Heart right ventricle (tissue), 16 donors: ENCODE data around the gene SORCS3. TPM values are rescaled to one million over a fixed set of nuclear protein-coding genes. Genes with fewer than 3 reads are reported as not detected.

ENCODE experiments used
- ATAC-seq, 8 donors: fragments of 200-7000 bp; cut with Tn5 transposase; one replicate each; pipeline ENCODE4 v1.9.1; 2020; ENCODE audit warnings: mild to moderate bottlenecking in 8 of 8, moderate library complexity in 8 of 8, moderate number of reproducible peaks in 1 of 8
- DNase-seq, 2 donors: peaks; one replicate each; pipeline ENCODE4 v3.0.0-alpha.2; 2020
- H3K27ac ChIP-seq, 10 donors: fragments of 200-600 bp; sonication (generic) in 2 of 10; one replicate each; pipeline versions ENCODE4 v1.5.0 to v1.8.0; 2020 to 2022; ENCODE audit warnings: mild to moderate bottlenecking in 3 of 10
- H3K27me3 ChIP-seq, 7 donors: fragments of 200-600 bp; one replicate each; pipeline ENCODE4 v1.8.0; 2021 to 2022; ENCODE audit warnings: mild to moderate bottlenecking in 2 of 7
- H3K36me3 ChIP-seq, 9 donors: fragments of 200-600 bp; sonication (generic) in 1 of 9; one replicate each; pipeline versions ENCODE4 v1.5.0 to v1.8.0; 2020 to 2022; ENCODE audit warnings: mild to moderate bottlenecking in 2 of 9
- H3K4me1 ChIP-seq, 9 donors: fragments of 200-600 bp; sonication (generic) in 1 of 9; one replicate each; pipeline versions ENCODE4 v1.5.0 to v1.8.0; 2020 to 2022; ENCODE audit warnings: mild to moderate bottlenecking in 4 of 9
- H3K4me3 ChIP-seq, 10 donors: fragments of 200-600 bp; sonication (generic) in 2 of 10; one replicate each; pipeline versions ENCODE4 v1.5.0 to v1.8.0; 2020 to 2022; ENCODE audit warnings: mild to moderate bottlenecking in 7 of 10, moderate library complexity in 2 of 10
- H3K9me3 ChIP-seq, 11 donors: fragments of 200-600 bp in 10 of 11; sonication (generic) in 2 of 11; one replicate each; pipeline versions ENCODE4 v1.5.0 to v1.8.0; 2013 to 2022; ENCODE audit warnings: mild to moderate bottlenecking in 2 of 11, control low read depth in 1 of 11, moderate library complexity in 1 of 11
- WGBS, 2 donors: extraction: QIAGEN DNeasy Blood & Tissue Kit; methylation state at CpG; one replicate each; pipeline ENCODE4 v1.1.7; 2013; ENCODE audit warnings: inconsistent platforms in 1 of 2; 5-methylcytosine and 5-hydroxymethylcytosine counted together
- intact Hi-C, 10 donors: fragments of 100-400 bp; cut with DNase I; formaldehyde crosslinking; loops; one replicate each; pipeline versions ENCODE4 v1.11.1 to v1.14.2; 2022
- polyA plus RNA-seq, 2 donors: library from polyadenylated mRNA; stranded (reverse); fragments of 200-250 nt; gene quantifications; one replicate each; pipeline ENCODE4 v1.2.3, GENCODE V29; 2013
- total RNA-seq, 10 donors: library from RNA; stranded (reverse); fragmentation: NEBNext Ultra II Directional in 3 of 10; extraction: Animal tissue kit (Norgen Biotek cat#: 25700) in 3 of 10; gene quantifications; one replicate each; pipeline versions ENCODE4 v1.2.1 to v1.2.4, GENCODE V29; 2021 to 2023
- TF ChIP-seq, protein P1 (sequence below), 9 donors: fragments of 200-600 bp; sonication (generic) in 2 of 9; IDR thresholded peaks; one replicate each; pipeline versions ENCODE4 v1.5.0 to v1.8.0; 2021 to 2022; ENCODE audit warnings: antibody characterized with exemption in 9 of 9, mild to moderate bottlenecking in 5 of 9, moderate library complexity in 1 of 9
- donor health status: Arrhythmogenic right ventricular cardiomyopathy.
- donor health status: ischemic (EF 13 %, LVEDD 7.1; RV severe dilation, severe dysfunction).
- donor health status: healthy with polysubstance abuse.
- donor health status: DM: no; HTN: yes; CAD: no.
- donor health status: DM: no; HTN: no; CAD: no.
- donor health status: ischemic (EF 25% LVEDD 6.9; RV normal size, moderate dysfunction).
- donor health status: ischemic (EF 25% LVEDD 5.7; RV mildly dilated, moderate dysfunction).
- donor health status: healthy.
- donor health status: DM: yes; HTN: yes; CAD: no.
- donor health status: Ischemic cardiomyopathy.
- donor health status: ischemic (EF 35%, LVEDD 5.7; RV mildly dilated, moderate dysfunction).
- donor health status: nonischemic (EF 11% LVEDD 7.7; RV severe dilation, severe dysfunction).
- donor health status: DM: yes; HTN: yes; CAD: no.
- donor health status: PGD.
- donor health status: ischemic (EF 29% LVEDD 5.4; RV normal size, mild dysfunction).
- donor health status: nonischemic (EF 23%, LVEDD 6.1; RV moderate dilation, normal function).

The SORCS3 gene
- total and polyA plus RNA-seq, 12 donors = 0.01 to 0.09 (median 0.05) TPM; not detected in 4

DNA sequence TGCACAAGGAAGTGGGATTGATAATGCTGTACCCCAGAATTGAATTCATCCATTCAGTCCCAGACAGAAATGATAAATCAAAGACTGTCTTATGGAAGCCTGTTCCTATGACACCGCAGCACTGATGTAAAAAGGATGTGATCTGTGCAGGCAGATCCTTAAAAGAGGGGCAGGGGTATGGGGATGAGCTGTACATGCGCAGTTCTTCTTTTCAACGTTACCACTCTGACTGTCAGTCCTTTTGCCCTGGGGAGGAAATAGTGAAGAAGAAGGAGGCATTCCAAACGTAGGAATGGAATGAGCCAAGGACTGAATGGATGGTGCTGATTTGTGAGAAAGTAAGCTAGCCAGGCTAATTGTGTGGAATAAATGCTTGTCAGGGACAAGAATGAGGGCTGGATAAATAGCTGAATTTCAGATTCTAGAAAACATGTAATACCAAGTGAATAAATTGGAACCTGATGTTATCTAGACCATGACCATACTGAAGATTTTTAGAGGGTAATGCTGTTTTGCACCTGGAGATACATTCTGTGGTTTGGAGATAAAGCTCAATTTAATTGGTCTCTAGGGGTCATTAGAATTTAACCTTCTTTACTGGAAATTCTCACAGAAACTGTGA is 509.3 kb downstream of the SORCS3 start:
- ATAC-seq = no peak
- Histone ChIP-seq H3K9me3 (no peaks in the 10 kb centered on the region), H3K4me3 (no peak overlapping the region), H3K27me3 (no peaks in the 10 kb centered on the region), H3K36me3 (no peaks in the 10 kb centered on the region), H3K4me1 (no peaks in the 10 kb centered on the region), H3K27ac (no peak overlapping the region)
- TF ChIP-seq, protein P1, sequence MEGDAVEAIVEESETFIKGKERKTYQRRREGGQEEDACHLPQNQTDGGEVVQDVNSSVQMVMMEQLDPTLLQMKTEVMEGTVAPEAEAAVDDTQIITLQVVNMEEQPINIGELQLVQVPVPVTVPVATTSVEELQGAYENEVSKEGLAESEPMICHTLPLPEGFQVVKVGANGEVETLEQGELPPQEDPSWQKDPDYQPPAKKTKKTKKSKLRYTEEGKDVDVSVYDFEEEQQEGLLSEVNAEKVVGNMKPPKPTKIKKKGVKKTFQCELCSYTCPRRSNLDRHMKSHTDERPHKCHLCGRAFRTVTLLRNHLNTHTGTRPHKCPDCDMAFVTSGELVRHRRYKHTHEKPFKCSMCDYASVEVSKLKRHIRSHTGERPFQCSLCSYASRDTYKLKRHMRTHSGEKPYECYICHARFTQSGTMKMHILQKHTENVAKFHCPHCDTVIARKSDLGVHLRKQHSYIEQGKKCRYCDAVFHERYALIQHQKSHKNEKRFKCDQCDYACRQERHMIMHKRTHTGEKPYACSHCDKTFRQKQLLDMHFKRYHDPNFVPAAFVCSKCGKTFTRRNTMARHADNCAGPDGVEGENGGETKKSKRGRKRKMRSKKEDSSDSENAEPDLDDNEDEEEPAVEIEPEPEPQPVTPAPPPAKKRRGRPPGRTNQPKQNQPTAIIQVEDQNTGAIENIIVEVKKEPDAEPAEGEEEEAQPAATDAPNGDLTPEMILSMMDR (IDR thresholded peaks at IDR 0.05) = no peak
- intact Hi-C loops = no loop called here
- 63 to 69% methylated on average over 4 of the region's 4 CpGs for WGBS, 2 donors
- no peak for DNase-seq

DNA sequence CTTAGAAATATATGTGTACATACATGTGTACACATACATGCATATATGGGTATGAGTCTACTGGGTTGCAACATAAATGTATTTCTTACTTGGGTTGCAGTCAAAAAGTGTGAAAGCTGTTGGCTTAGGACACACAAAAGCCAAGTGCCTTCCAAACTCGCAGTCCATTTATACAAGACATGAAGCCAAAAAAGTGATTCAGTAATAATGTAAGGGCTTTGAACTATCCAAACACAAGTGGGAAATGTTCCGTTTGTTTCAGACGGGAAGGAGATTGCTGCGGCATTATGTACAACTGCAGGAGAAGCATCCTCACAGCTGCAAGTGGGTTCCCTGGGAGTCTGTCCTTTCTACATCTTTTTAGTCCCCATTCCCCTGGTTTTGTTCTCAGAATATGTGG is 513.6 kb downstream of the SORCS3 start:
- no peaks in the 10 kb centered on the region for H3K4me1 ChIP-seq
- no peaks in the 10 kb centered on the region for H3K9me3 ChIP-seq
- H3K27me3 ChIP-seq = peaks cover 0 to 7% (median 0%) of the 10 kb centered on the region in 7 donors
- H3K27ac ChIP-seq = no peak overlapping the region
- ATAC-seq (no peak), DNase-seq (no peak)
- H3K36me3 ChIP-seq = no peaks in the 10 kb centered on the region
- intact Hi-C loops = no loop called here
- TF ChIP-seq, protein P1 (IDR thresholded peaks at IDR 0.05) = no peak
- WGBS, 2 donors = 81 to 88% methylated on average over 4 of the region's 4 CpGs
- H3K4me3 ChIP-seq = no peak overlapping the region

DNA sequence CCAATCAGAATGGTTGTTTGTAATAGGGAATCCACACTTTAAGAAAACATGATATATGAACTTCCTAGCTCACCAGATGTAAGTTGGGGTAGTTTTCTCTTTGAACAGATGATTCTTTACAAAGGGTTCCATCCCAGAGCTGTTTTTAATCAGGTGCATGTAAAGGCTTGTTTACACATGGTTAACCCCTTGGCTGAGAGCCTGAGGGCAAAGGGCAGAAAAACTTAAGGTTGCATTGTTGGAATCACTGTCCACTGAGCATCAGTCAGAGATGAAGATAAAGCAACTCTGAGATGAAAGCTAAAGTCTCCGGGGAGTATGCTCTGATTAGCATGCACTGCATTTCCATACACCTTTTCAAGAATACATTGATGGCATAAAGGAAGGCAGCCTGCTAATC is 518.2 kb downstream of the SORCS3 start:
- Histone ChIP-seq H3K27me3 (peaks cover 0 to 7% (median 0%) of the 10 kb centered on the region in 7 donors), H3K36me3 (no peaks in the 10 kb centered on the region), H3K4me1 (no peaks in the 10 kb centered on the region), H3K27ac (no peak overlapping the region), H3K9me3 (no peaks in the 10 kb centered on the region), H3K4me3 (no peak overlapping the region)
- intact Hi-C loops = no loop called here
- ATAC-seq (no peak), DNase-seq (no peak)
- WGBS, 2 donors = 63 to 65% methylated on average over 1 of the region's 1 CpG
- TF ChIP-seq, protein P1 (IDR thresholded peaks at IDR 0.05) = no peak

DNA sequence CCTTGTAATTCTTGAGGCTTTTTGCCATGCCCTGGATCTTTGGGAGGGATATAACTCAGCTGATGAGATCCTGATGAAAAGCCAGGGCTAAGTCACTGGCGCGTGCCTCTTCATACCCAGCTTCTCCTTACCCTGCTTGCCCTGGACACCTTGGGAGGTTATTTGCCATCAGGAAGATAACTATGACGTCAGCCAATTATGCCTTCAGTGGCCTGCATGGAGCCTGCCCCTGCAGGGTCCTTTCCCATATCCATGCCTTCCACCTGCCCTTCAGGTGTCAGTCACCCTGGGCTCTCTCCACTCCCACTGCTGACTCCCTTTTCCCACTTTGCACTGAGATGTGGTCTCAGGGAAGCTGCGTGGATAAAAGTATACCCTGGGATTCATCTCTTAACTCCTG is 520.1 kb downstream of the SORCS3 start:
- intact Hi-C loops = no loop called here
- Histone ChIP-seq H3K4me1 (no peaks in the 10 kb centered on the region), H3K27ac (no peak overlapping the region), H3K4me3 (no peak overlapping the region), H3K27me3 (peaks cover 0 to 7% (median 0%) of the 10 kb centered on the region in 7 donors), H3K36me3 (no peaks in the 10 kb centered on the region), H3K9me3 (no peaks in the 10 kb centered on the region)
- TF ChIP-seq, protein P1 (IDR thresholded peaks at IDR 0.05) = no peak
- ATAC-seq (no peak), DNase-seq (no peak)
- WGBS, 2 donors = 79 to 88% methylated on average over 4 of the region's 4 CpGs
